IMR-90 (cell line): ENCODE data around the gene MET. TPM values are rescaled to one million over a fixed set of nuclear protein-coding genes. Genes with fewer than 3 reads are reported as not detected.

Source experiments
- ATAC-seq: fragments of 200-7000 bp; cut with Tn5 transposase; 2 replicates; pipeline ENCODE4 v1.9.1; 2020; ENCODE audit warnings: low read depth, mild to moderate bottlenecking, moderate library complexity
- BruUV-seq: library from RNA; stranded (reverse); fragments of 400-500 nt; replicated peaks from 2 replicates; lab custom pipeline; 2021; lab: Mats Ljungman, UMichigan
- CTCF ChIA-PET: fragments of 300-600 bp; formaldehyde crosslinking; extraction: SDS; loops from one replicate; lab custom pipeline; 2021; ENCODE audit warnings: antibody characterized with exemption; lab: Yijun Ruan, JAX
- POLR2A ChIA-PET: fragments of 300-600 bp; sonication (Branson Sonifier 250); formaldehyde crosslinking; loops from one replicate; lab custom pipeline; 2022; ENCODE audit warnings: antibody characterized with exemption; ENCODE audit not compliant: unreplicated experiment; lab: Charles Lee
- DNase-seq: peaks from one replicate; pipeline ENCODE4 v3.0.0; 2013
- H2AFZ ChIP-seq: replicated peaks from 2 replicates; pipeline ENCODE3; 2013; ENCODE audit warnings: low read length, mild to moderate bottlenecking; ENCODE audit not compliant: poor library complexity
- H2AK5ac ChIP-seq: 2 replicates; pipeline ENCODE4 v1.6.1; 2013; ENCODE audit warnings: low read depth, low read length, inconsistent platforms
- H2AK9ac ChIP-seq: replicated peaks from 2 replicates; pipeline ENCODE3; 2013; ENCODE audit warnings: mild to moderate bottlenecking, low read depth, low read length, moderate library complexity; ENCODE audit not compliant: poor library complexity
- H2BK120ac ChIP-seq: 2 replicates; pipeline ENCODE4 v1.6.1; 2013; ENCODE audit warnings: low read depth, low read length, inconsistent platforms
- H2BK15ac ChIP-seq: 3 replicates; pipeline ENCODE4 v1.6.1; 2013; ENCODE audit warnings: low read depth, low read length, inconsistent platforms
- H2BK20ac ChIP-seq: 2 replicates; pipeline ENCODE4 v1.6.1; 2013; ENCODE audit warnings: low read depth, mild to moderate bottlenecking, inconsistent platforms, low read length, moderate library complexity
- H2BK5ac ChIP-seq: 2 replicates; pipeline ENCODE4 v1.6.1; 2013; ENCODE audit warnings: mild to moderate bottlenecking, low read depth, low read length, inconsistent platforms; ENCODE audit not compliant: poor library complexity, severe bottlenecking
- H3K14ac ChIP-seq: replicated peaks from 2 replicates; pipeline ENCODE4 v1.6.1; 2013; ENCODE audit warnings: low read depth, low read length, inconsistent platforms
- H3K18ac ChIP-seq: 2 replicates; pipeline ENCODE4 v1.6.1; 2013; ENCODE audit warnings: low read depth, low read length, control low read depth
- H3K23ac ChIP-seq: 2 replicates; pipeline ENCODE4 v1.6.1; 2013; ENCODE audit warnings: low read depth, low read length, inconsistent platforms
- H3K27ac ChIP-seq: 2 replicates; pipeline ENCODE4 v1.5.1; 2013; ENCODE audit warnings: mild to moderate bottlenecking, control low read depth, low read length; ENCODE audit not compliant: insufficient read depth
- H3K27me3 ChIP-seq: 2 replicates; pipeline ENCODE4 v1.6.1; 2013; ENCODE audit warnings: low read length; ENCODE audit not compliant: control insufficient read depth, insufficient read depth
- H3K36me3 ChIP-seq: 2 replicates; pipeline ENCODE4 v1.6.1; 2013; ENCODE audit warnings: low read length, mixed read lengths; ENCODE audit not compliant: control insufficient read depth, insufficient read depth
- H3K4ac ChIP-seq: 2 replicates; pipeline ENCODE4 v1.6.1; 2013; ENCODE audit warnings: low read depth, low read length, inconsistent platforms
- H3K4me1 ChIP-seq: 2 replicates; pipeline ENCODE4 v1.6.1; 2013; ENCODE audit warnings: low read length, mixed read lengths; ENCODE audit not compliant: control insufficient read depth, insufficient read depth
- H3K4me2 ChIP-seq: 2 replicates; pipeline ENCODE4 v1.6.1; 2013; ENCODE audit warnings: low read depth, mild to moderate bottlenecking, control low read depth, low read length, moderate library complexity
- H3K4me3 ChIP-seq: 2 replicates; pipeline ENCODE4 v1.5.1; 2013; ENCODE audit warnings: low read depth, mild to moderate bottlenecking, control low read depth, low read length, moderate library complexity; ENCODE audit not compliant: insufficient read depth
- H3K56ac ChIP-seq: 2 replicates; pipeline ENCODE4 v1.6.1; 2013; ENCODE audit warnings: low read length, inconsistent platforms; ENCODE audit not compliant: insufficient read depth; ENCODE audit errors: extremely low read depth
- H3K79me1 ChIP-seq, 2 experiments: 2 replicates each; pipeline ENCODE4 v1.6.1; 2013; ENCODE audit warnings: low read length in 2 of 2, inconsistent platforms in 1 of 2, low read depth in 1 of 2
- H3K9ac ChIP-seq: 2 replicates; pipeline ENCODE4 v1.6.1; 2013; ENCODE audit warnings: low read depth, low read length, control low read depth
- H3K9me1 ChIP-seq: 2 replicates; pipeline ENCODE4 v1.6.1; 2013; ENCODE audit warnings: low read length, inconsistent platforms; ENCODE audit not compliant: insufficient read depth
- H3K9me3 ChIP-seq: 2 replicates; pipeline ENCODE4 v1.6.1; 2013; ENCODE audit warnings: low read length; ENCODE audit not compliant: control insufficient read depth, insufficient read depth
- H4K20me1 ChIP-seq: 2 replicates; pipeline ENCODE4 v1.6.1; 2013; ENCODE audit warnings: low read length, inconsistent platforms; ENCODE audit not compliant: insufficient read depth
- H4K5ac ChIP-seq: 2 replicates; pipeline ENCODE4 v1.6.1; 2013; ENCODE audit warnings: mild to moderate bottlenecking, low read depth, low read length, control low read depth
- H4K8ac ChIP-seq, 2 experiments: 2 replicates each; pipeline ENCODE4 v1.6.1; 2013; ENCODE audit warnings: low read depth in 2 of 2, low read length in 2 of 2, control low read depth in 1 of 2, inconsistent platforms in 1 of 2
- H4K91ac ChIP-seq: 2 replicates; pipeline ENCODE4 v1.6.1; 2013; ENCODE audit warnings: low read depth, low read length, inconsistent platforms; ENCODE audit not compliant: insufficient read depth
- BHLHE40 ChIP-seq: fragments of 150-350 bp; IDR thresholded peaks from 2 replicates; pipeline ENCODE4 v1.6.1; 2016; ENCODE audit warnings: mild to moderate bottlenecking, low read depth, low read length
- CEBPB ChIP-seq: IDR thresholded peaks from 2 replicates; pipeline ENCODE4 v1.6.1; 2012; ENCODE audit warnings: low read depth, low read length, improper control_type of control experiment
- CHD1 ChIP-seq: IDR thresholded peaks from 2 replicates; pipeline ENCODE4 v1.6.1; 2012; ENCODE audit warnings: low read depth, low read length, improper control_type of control experiment
- CTCF ChIP-seq: conservative IDR thresholded peaks from 2 replicates; pipeline ENCODE4 v1.5.1; 2012; ENCODE audit warnings: mild to moderate bottlenecking, low read depth, low read length, improper control_type of control experiment
- ELK1 ChIP-seq: fragments of 150-350 bp; IDR thresholded peaks from 2 replicates; pipeline ENCODE4 v1.6.1; 2016; ENCODE audit warnings: low read depth, mild to moderate bottlenecking, low read length, moderate library complexity, borderline replicate concordance
- FOS ChIP-seq: fragments of 150-350 bp; IDR thresholded peaks from 2 replicates; pipeline ENCODE4 v1.6.1; 2016; ENCODE audit warnings: low read depth, low read length
- MAFK ChIP-seq: IDR thresholded peaks from 2 replicates; pipeline ENCODE4 v1.6.1; 2012; ENCODE audit warnings: low read depth, low read length, improper control_type of control experiment
- MAZ ChIP-seq: IDR thresholded peaks from 2 replicates; pipeline ENCODE4 v1.6.1; 2012; ENCODE audit warnings: low read depth, mild to moderate bottlenecking, low read length, improper control_type of control experiment, moderate library complexity, borderline replicate concordance
- MXI1 ChIP-seq: IDR thresholded peaks from 2 replicates; pipeline ENCODE4 v1.6.1; 2012; ENCODE audit warnings: low read depth, mild to moderate bottlenecking, low read length, moderate library complexity, borderline replicate concordance
- POLR2A ChIP-seq: IDR thresholded peaks from 2 replicates; pipeline ENCODE4 v1.6.1; 2012; ENCODE audit warnings: mild to moderate bottlenecking, low read depth, low read length
- RAD21 ChIP-seq: IDR thresholded peaks from 2 replicates; pipeline ENCODE4 v1.6.1; 2012; ENCODE audit warnings: low read length, improper control_type of control experiment
- RCOR1 ChIP-seq: IDR thresholded peaks from 2 replicates; pipeline ENCODE4 v1.6.1; 2012; ENCODE audit warnings: mild to moderate bottlenecking, low read length, improper control_type of control experiment; ENCODE audit not compliant: insufficient replicate concordance
- RFX5 ChIP-seq: IDR thresholded peaks from 2 replicates; pipeline ENCODE4 v1.8.0; 2012; ENCODE audit warnings: low read depth, mild to moderate bottlenecking, low read length, moderate library complexity
- USF2 ChIP-seq: fragments of 150-350 bp; IDR thresholded peaks from 2 replicates; pipeline ENCODE4 v1.6.1; 2017; ENCODE audit warnings: mild to moderate bottlenecking, antibody characterized with exemption, low read length, low read depth
- WGBS, 2 experiments: methylation state at CpG; one replicate each; pipeline versions ENCODE4 v1.1.5 to v1.1.7; 2013; ENCODE audit warnings: missing lambda C conversion rate in 2 of 2; ENCODE audit not compliant: insufficient read length in 1 of 2; ENCODE audit errors: extremely low coverage in 2 of 2; 5-methylcytosine and 5-hydroxymethylcytosine counted together
- dilution Hi-C: fragments of 300-500 bp; cut with HindIII; formaldehyde crosslinking; loops from one replicate; pipeline ENCODE4 v1.14.3; 2018; ENCODE audit warnings: low sequenced_read_pairs; ENCODE audit not compliant: unreplicated experiment
- in situ Hi-C: fragments of 300-500 bp; cut with MboI; formaldehyde crosslinking; loops from 3 replicates; pipeline ENCODE4 v1.14.3; 2019; ENCODE audit warnings: low sequenced_read_pairs, inconsistent platforms, mixed read lengths
- intact Hi-C: fragments of 100-400 bp; cut with micrococcal nuclease; formaldehyde crosslinking; loops from 2 replicates; pipeline ENCODE4 v1.10.0; 2022
- polyA plus RNA-seq, 3 experiments: library from polyadenylated mRNA; depleted of rRNA; stranded (reverse); fragments of >200 nt; gene quantifications; 2 replicates each; pipeline ENCODE4 v1.2.3, GENCODE V29; 2012; ENCODE audit warnings: low replicate concordance in 1 of 3
- total RNA-seq: library from RNA; depleted of rRNA; stranded (reverse); fragments of >200 nt; gene quantifications from 2 replicates; pipeline ENCODE4 v1.2.3, GENCODE V29; 2012

The MET gene
- total and polyA plus RNA-seq, 2 of the 4 experiments (the other 2 are of a cell fraction): 15.0 to 84.6 TPM

GRCh38 chr7:116842371-116842770 is 170.4 kb downstream of the MET start:
- CTCF ChIA-PET: no interaction called here
- no CpG with 5 or more reads among the region's 1 CpG for WGBS, 2 experiments
- Histone ChIP-seq H3K14ac (no peak overlapping the region), H2AK5ac (no peak overlapping the region), H3K36me3 (no peaks in the 10 kb centered on the region), H3K4me1 (no peaks in the 10 kb centered on the region), H3K4me2 (no peak overlapping the region), H3K18ac (no peak overlapping the region), H3K9me1 (no peaks in the 10 kb centered on the region), H2BK15ac (no peak overlapping the region), H2BK120ac (no peak overlapping the region), H2AK9ac (no peak overlapping the region), H4K5ac (no peak overlapping the region), H4K20me1 (no peaks in the 10 kb centered on the region), H4K8ac (no peak overlapping the region), H3K9me3 (no peaks in the 10 kb centered on the region), H3K27ac (no peak overlapping the region), H3K23ac (no peak overlapping the region), H3K9ac (no peak overlapping the region), H2AFZ (no peak overlapping the region), H2BK5ac (no peak overlapping the region), H2BK20ac (no peak overlapping the region), H3K56ac (no peak overlapping the region), H3K4me3 (no peak overlapping the region), H4K91ac (no peak overlapping the region), H3K4ac (no peak overlapping the region), H3K79me1 (no peaks in the 10 kb centered on the region), H3K27me3 (peaks cover 10% of the 10 kb centered on the region)
- TF ChIP-seq CEBPB: no peak
- TF ChIP-seq BHLHE40: no peak
- no peak for TF ChIP-seq CTCF
- TF ChIP-seq RAD21: no peak
- no peak for TF ChIP-seq FOS
- no peak for TF ChIP-seq MXI1
- no peak for TF ChIP-seq POLR2A
- no peak for TF ChIP-seq RCOR1
- TF ChIP-seq ELK1: no peak
- no peak for TF ChIP-seq MAZ
- no peak for TF ChIP-seq USF2
- TF ChIP-seq MAFK: no peak
- TF ChIP-seq CHD1: no peak
- TF ChIP-seq RFX5: no peak
- in situ Hi-C loops: no loop called here
- ATAC-seq (no peak), DNase-seq (no peak)
- BruUV-seq: no TSS peak
- POLR2A ChIA-PET: no interaction called here
- intact Hi-C loops: no loop called here
- dilution Hi-C loops: no loop called here
